ENCODE results near the gene EIF4H.
"Not testable (repeated sequence)": the region's sequence is repeated elsewhere in the genome, so short reads cannot be mapped to it uniquely, and the experiment has no call there.

The EIF4H gene

GRCh38 chr7:74199551-74200355 lies 25.6 kb downstream of the EIF4H start:
- DNase-seq (ENCODE audit: low spot score) = no peak

GRCh38 chr7:74202841-74203556 lies 28.8 kb downstream of the EIF4H start:
- peak; percentile 53 for DNase-seq (ENCODE audit: low spot score)

GRCh38 chr7:74203956-74204618 lies 29.9 kb downstream of the EIF4H start:
- DNase-seq (ENCODE audit: low spot score) = no peak

- not testable (repeated sequence) for DNase-seq (ENCODE audit: low spot score)
Measured at GRCh38 chr7:74206052-74206451, 31.9 kb downstream of the EIF4H start.

- peak; percentile 82 for DNase-seq (ENCODE audit: low spot score)
Measured at GRCh38 chr7:74206589-74207120, 32.5 kb downstream of the EIF4H start.

GRCh38 chr7:74207586-74207985 lies 33.4 kb downstream of the EIF4H start:
- DNase-seq (ENCODE audit: low spot score) = no peak

GRCh38 chr7:74208241-74208640 lies 34.1 kb downstream of the EIF4H start:
- not testable (repeated sequence) for DNase-seq (ENCODE audit: low spot score)

GRCh38 chr7:74212661-74213060 lies 38.5 kb downstream of the EIF4H start:
- no peak for DNase-seq (ENCODE audit: low spot score)

- no peak for DNase-seq (ENCODE audit: low spot score)
Measured at GRCh38 chr7:74214816-74215630, 40.9 kb downstream of the EIF4H start.

GRCh38 chr7:74215921-74216320 lies 41.8 kb downstream of the EIF4H start:
- DNase-seq (ENCODE audit: low spot score) = no peak

- DNase-seq (ENCODE audit: low spot score) = no peak
Measured at GRCh38 chr7:74216361-74216761, 42.2 kb downstream of the EIF4H start.

GRCh38 chr7:74217455-74218342 lies 43.5 kb downstream of the EIF4H start:
- no peak for DNase-seq (ENCODE audit: low spot score)

GRCh38 chr7:74218343-74218698 lies 44.2 kb downstream of the EIF4H start:
- no peak for DNase-seq (ENCODE audit: low spot score)

- DNase-seq (ENCODE audit: low spot score) = no peak
Measured at GRCh38 chr7:74219416-74219815, 45.3 kb downstream of the EIF4H start.

GRCh38 chr7:74220229-74220628 lies 46.1 kb downstream of the EIF4H start:
- DNase-seq (ENCODE audit: low spot score) = no peak

GRCh38 chr7:74221713-74222112 lies 47.6 kb downstream of the EIF4H start:
- no peak for DNase-seq (ENCODE audit: low spot score)

- DNase-seq (ENCODE audit: low spot score) = no peak
Measured at GRCh38 chr7:74222851-74223710, 48.9 kb downstream of the EIF4H start.

- DNase-seq (ENCODE audit: low spot score) = no peak
Measured at GRCh38 chr7:74223711-74224510, 49.8 kb downstream of the EIF4H start.

GRCh38 chr7:74224511-74224832 lies 50.3 kb downstream of the EIF4H start:
- no peak for DNase-seq (ENCODE audit: low spot score)
